Measurements from ENCODE around the gene VTI1A.

GRCh38 chr10:112409755-112410154 is 37.3 kb upstream of the VTI1A start:
- TF ChIP-seq TEAD2 (tag; IDR thresholded peaks at IDR 0.05) (no peak), POLR2AphosphoS5 (IDR thresholded peaks at IDR 0.05; ENCODE audit: control insufficient read depth, insufficient read depth, low read depth, low read length) (no peak), SIN3A (IDR thresholded peaks at IDR 0.05; ENCODE audit: borderline replicate concordance in 2 of 2, control insufficient read depth in 1 of 2, low read depth in 2 of 2, low read length in 2 of 2) (no peak), JUNB (CRISPR knock-in tag; conservative IDR thresholded peaks at IDR 0.05) (no peak), MAX (CRISPR knock-in tag; IDR thresholded peaks at IDR 0.05) (no peak), MTA1 (IDR thresholded peaks at IDR 0.05; ENCODE audit: borderline replicate concordance) (no peak), RBM39 (optimal IDR thresholded peaks at IDR 0.05; ENCODE audit: low read depth, low read length) (no peak), ATF6 (CRISPR knock-in tag; IDR thresholded peaks at IDR 0.05) (no peak), PHF21A (IDR thresholded peaks at IDR 0.05; ENCODE audit: borderline replicate concordance, low read depth) (no peak), ZNF184 (CRISPR knock-in tag; IDR thresholded peaks at IDR 0.05) (no peak), CTCF (IDR thresholded peaks at IDR 0.05 in 2 of 3, conservative IDR thresholded peaks at IDR 0.05 in 1 of 3; ENCODE audit: insufficient read depth in 2 of 3, low read depth in 1 of 3, low read length in 3 of 3) (no peak), PHF8 (IDR thresholded peaks at IDR 0.05; ENCODE audit: borderline replicate concordance, low read length) (no peak), MXI1 (IDR thresholded peaks at IDR 0.05; ENCODE audit: low read depth, low read length) (no peak)

Measured in K562 (cell line).